Vagina (tissue), 2 donors: ENCODE data around the gene ING1. TPM values are rescaled to one million over a fixed set of nuclear protein-coding genes. Genes with fewer than 3 reads are reported as not detected.
A peak's percentile ranks its signal among the peaks of the same experiment; 100 is the strongest.
"Not testable (repeated sequence)": the region's sequence is repeated elsewhere in the genome, so short reads cannot be mapped to it uniquely, and the experiment has no call there.

Experiments used
- DNase-seq, 2 donors: peaks; one replicate each; pipeline ENCODE4 v3.0.0-alpha.2; 2017; ENCODE audit errors: extremely low spot score in 2 of 2
- H3K27ac ChIP-seq: fragments of 200-600 bp; sonication (generic); one replicate; pipeline ENCODE4 v1.5.1; 2019
- H3K27me3 ChIP-seq: fragments of 200-600 bp; sonication (generic); one replicate; pipeline ENCODE4 v1.5.1; 2019
- H3K36me3 ChIP-seq, 2 donors: fragments of 200-600 bp; sonication (generic); one replicate each; pipeline ENCODE4 v1.5.1; 2017 to 2019
- H3K4me1 ChIP-seq: fragments of 200-600 bp; sonication (generic); one replicate; pipeline ENCODE4 v1.5.1; 2019
- H3K4me3 ChIP-seq, 2 donors: fragments of 200-600 bp; sonication (generic); 1 replicate in 1 of 2; 2 replicates in 1 of 2; pipeline ENCODE4 v1.5.1; 2016 to 2019
- H3K9me3 ChIP-seq: fragments of 200-600 bp; sonication (generic); one replicate; pipeline ENCODE4 v1.5.1; 2019
- CTCF ChIP-seq, 3 experiments: fragments of 450-650 bp in 2 of 3; fragments of 200-600 bp in 1 of 3; sonication (generic) in 1 of 3; IDR thresholded peaks; one replicate each; pipeline ENCODE4 v1.5.1; 2017 to 2019; ENCODE audit warnings: antibody characterized with exemption in 3 of 3, mild to moderate bottlenecking in 2 of 3, moderate library complexity in 2 of 3
- POLR2A ChIP-seq, 2 donors: fragments of 450-650 bp; IDR thresholded peaks; one replicate each; pipeline ENCODE4 v1.6.1; 2017; ENCODE audit warnings: antibody characterized with exemption in 2 of 2, mild to moderate bottlenecking in 2 of 2, moderate library complexity in 2 of 2
- POLR2AphosphoS5 ChIP-seq, 2 donors: sonication (generic); formaldehyde crosslinking; IDR thresholded peaks; one replicate each; pipeline ENCODE4 v1.9.0; 2017; ENCODE audit warnings: antibody characterized with exemption in 2 of 2, mild to moderate bottlenecking in 2 of 2, low read depth in 1 of 2; ENCODE audit not compliant: insufficient read depth in 1 of 2
- intact Hi-C: fragments of 100-400 bp; cut with DNase I; formaldehyde crosslinking; loops from one replicate; pipeline ENCODE4 v1.15.1; 2023
- total RNA-seq: library from RNA; depleted of rRNA; stranded (reverse); fragments of >200 nt; gene quantifications from one replicate; pipeline ENCODE4 v1.2.3, GENCODE V29; 2016

ING1 gene
- total RNA-seq, 1 donor from 2014 or later, result 25.5 TPM

- no peak for TF ChIP-seq POLR2A (IDR thresholded peaks at IDR 0.05)
- no peak for TF ChIP-seq POLR2AphosphoS5 (IDR thresholded peaks at IDR 0.05; ENCODE audit: insufficient read depth in 1 of 2, low read depth in 1 of 2)
- TF ChIP-seq CTCF (IDR thresholded peaks at IDR 0.05), result no peak
- intact Hi-C loops, result no loop called here
Observed at GRCh38 chr13:110716247-110716515, 2.7 kb downstream of the ING1 start.

GRCh38 chr13:110719036-110719710 lies 5.7 kb downstream of the ING1 start:
- intact Hi-C loops, result no loop called here
- no peak for DNase-seq
- peaks cover 24% of the 10 kb centered on the region for H3K4me1 ChIP-seq
- H3K9me3 ChIP-seq, result no peaks in the 10 kb centered on the region
- TF ChIP-seq POLR2A (IDR thresholded peaks at IDR 0.05), result no peak
- no peak for TF ChIP-seq POLR2AphosphoS5 (IDR thresholded peaks at IDR 0.05; ENCODE audit: insufficient read depth in 1 of 2, low read depth in 1 of 2)
- TF ChIP-seq CTCF (IDR thresholded peaks at IDR 0.05), result no peak
- H3K4me3 ChIP-seq, result no peak overlapping the region
- H3K27ac ChIP-seq, result no peak overlapping the region
- no peaks in the 10 kb centered on the region for H3K27me3 ChIP-seq
- H3K36me3 ChIP-seq, result peaks cover 0 to 19% of the 10 kb centered on the region in 2 donors

More at GRCh38 chr13:110716247-110716515, 2.7 kb downstream of the ING1 start:
- Histone ChIP-seq H3K27me3 (no peaks in the 10 kb centered on the region), H3K4me1 (peaks cover 32% of the 10 kb centered on the region), H3K36me3 (peaks cover 0 to 19% of the 10 kb centered on the region in 2 donors), H3K9me3 (no peaks in the 10 kb centered on the region), H3K4me3 (peak overlapping the region; percentile 88 to 93), H3K27ac (peak overlapping the region; percentile 94)
- DNase-seq, result peak in 1 of 2 donors; percentile 95

GRCh38 chr13:110722971-110723370 lies 9.5 kb downstream of the ING1 start:
- intact Hi-C loops, result no loop called here
- H3K27me3 ChIP-seq, result no peaks in the 10 kb centered on the region
- no peak for DNase-seq

GRCh38 chr13:110723598-110723997 lies 10.1 kb downstream of the ING1 start:
- H3K9me3 ChIP-seq, result no peaks in the 10 kb centered on the region
- H3K4me1 ChIP-seq, result no peaks in the 10 kb centered on the region
- no peaks in the 10 kb centered on the region for H3K27me3 ChIP-seq
- intact Hi-C loops, result no loop called here
- TF ChIP-seq POLR2AphosphoS5 (IDR thresholded peaks at IDR 0.05; ENCODE audit: insufficient read depth in 1 of 2, low read depth in 1 of 2), result no peak
- no peak for TF ChIP-seq POLR2A (IDR thresholded peaks at IDR 0.05)
- no peak overlapping the region for H3K4me3 ChIP-seq
- no peak for DNase-seq
- peaks cover 0 to 19% of the 10 kb centered on the region in 2 donors for H3K36me3 ChIP-seq
- no peak overlapping the region for H3K27ac ChIP-seq

More at GRCh38 chr13:110722971-110723370, 9.5 kb downstream of the ING1 start:
- Histone ChIP-seq H3K4me1 (peaks cover 5% of the 10 kb centered on the region), H3K4me3 (no peak overlapping the region), H3K9me3 (no peaks in the 10 kb centered on the region), H3K27ac (no peak overlapping the region), H3K36me3 (peaks cover 0 to 19% of the 10 kb centered on the region in 2 donors)
- TF ChIP-seq POLR2AphosphoS5 (IDR thresholded peaks at IDR 0.05; ENCODE audit: insufficient read depth in 1 of 2, low read depth in 1 of 2), result no peak
- no peak for TF ChIP-seq CTCF (IDR thresholded peaks at IDR 0.05)
- no peak for TF ChIP-seq POLR2A (IDR thresholded peaks at IDR 0.05)

- intact Hi-C loops, H3K27ac ChIP-seq, H3K9me3 ChIP-seq, H3K4me3 ChIP-seq, DNase-seq, H3K27me3 ChIP-seq, H3K4me1 ChIP-seq, H3K36me3 ChIP-seq: not testable (repeated sequence)
Observed at GRCh38 chr13:110726153-110726552, 12.7 kb downstream of the ING1 start.

- intact Hi-C loops, result no loop called here
- no peaks in the 10 kb centered on the region for H3K27me3 ChIP-seq
Observed at GRCh38 chr13:110726726-110727125, 13.2 kb downstream of the ING1 start.

More at GRCh38 chr13:110726726-110727125, 13.2 kb downstream of the ING1 start:
- no peaks in the 10 kb centered on the region for H3K9me3 ChIP-seq
- no peak for DNase-seq
- TF ChIP-seq POLR2A (IDR thresholded peaks at IDR 0.05) (no peak), CTCF (IDR thresholded peaks at IDR 0.05) (no peak), POLR2AphosphoS5 (IDR thresholded peaks at IDR 0.05; ENCODE audit: insufficient read depth in 1 of 2, low read depth in 1 of 2) (no peak)
- H3K4me3 ChIP-seq, result no peak overlapping the region
- no peaks in the 10 kb centered on the region for H3K4me1 ChIP-seq
- H3K36me3 ChIP-seq, result no peaks in the 10 kb centered on the region
- H3K27ac ChIP-seq, result no peak overlapping the region
